Measurements from ENCODE around the gene APBA2.

Gene APBA2

DNA sequence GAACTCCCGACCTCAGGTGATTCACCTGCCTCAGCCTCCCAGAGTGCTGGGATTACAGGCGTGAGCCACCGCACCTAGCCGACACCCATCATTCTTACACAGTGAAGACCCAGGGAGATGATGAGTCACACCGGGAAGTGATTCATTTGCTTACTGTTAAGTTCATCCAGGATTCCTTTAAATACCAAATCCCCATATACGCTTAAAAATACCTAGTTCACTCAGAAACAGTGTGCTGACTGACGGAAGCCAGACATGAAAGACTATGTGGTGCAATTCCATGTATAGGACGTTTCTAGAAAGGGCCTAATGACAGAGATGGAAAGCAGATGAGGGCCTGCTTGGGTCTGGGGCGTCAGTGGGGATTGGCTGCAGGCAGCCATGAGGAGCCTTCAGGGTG is 75.2 kb downstream of the APBA2 start:
- Histone ChIP-seq H3K4me3 (ENCODE audit: low read length, poor library complexity, severe bottlenecking) (no peak overlapping the region), H3K4me1 (ENCODE audit: insufficient read depth, low read length, poor library complexity, severe bottlenecking) (peaks cover 57% of the 10 kb centered on the region), H3K9me2 (replicated peaks; ENCODE audit: low read depth, low read length) (no peaks in the 10 kb centered on the region), H3K36me3 (ENCODE audit: insufficient read depth, low read length) (peaks cover 21% of the 10 kb centered on the region; the same call in 1 of the 2 replicates), H3K27me3 (ENCODE audit: insufficient read depth, low read length, poor library complexity, severe bottlenecking) (no peaks in the 10 kb centered on the region), H3K79me2 (ENCODE audit: insufficient read depth, low read length) (peaks cover 92% of the 10 kb centered on the region), H3F3A (ENCODE audit: low read depth) (peaks cover 4% of the 10 kb centered on the region; the same call in 1 of the 2 replicates), H2AFZ (ENCODE audit: low read length) (no peak overlapping the region), H4K20me1 (ENCODE audit: insufficient read depth, low read length, poor library complexity, severe bottlenecking) (no peaks in the 10 kb centered on the region), H3K4me2 (ENCODE audit: low read depth, low read length, poor library complexity, severe bottlenecking) (no peak overlapping the region), H3K9me3 (ENCODE audit: insufficient read depth, low read depth, low read length) (no peaks in the 10 kb centered on the region), H3K9ac (ENCODE audit: low read depth, low read length, poor library complexity, severe bottlenecking) (no peak overlapping the region)
- no peak for TF ChIP-seq EZH2phosphoT487 (IDR thresholded peaks at IDR 0.05; ENCODE audit: borderline replicate concordance)
- TF ChIP-seq, protein P1, sequence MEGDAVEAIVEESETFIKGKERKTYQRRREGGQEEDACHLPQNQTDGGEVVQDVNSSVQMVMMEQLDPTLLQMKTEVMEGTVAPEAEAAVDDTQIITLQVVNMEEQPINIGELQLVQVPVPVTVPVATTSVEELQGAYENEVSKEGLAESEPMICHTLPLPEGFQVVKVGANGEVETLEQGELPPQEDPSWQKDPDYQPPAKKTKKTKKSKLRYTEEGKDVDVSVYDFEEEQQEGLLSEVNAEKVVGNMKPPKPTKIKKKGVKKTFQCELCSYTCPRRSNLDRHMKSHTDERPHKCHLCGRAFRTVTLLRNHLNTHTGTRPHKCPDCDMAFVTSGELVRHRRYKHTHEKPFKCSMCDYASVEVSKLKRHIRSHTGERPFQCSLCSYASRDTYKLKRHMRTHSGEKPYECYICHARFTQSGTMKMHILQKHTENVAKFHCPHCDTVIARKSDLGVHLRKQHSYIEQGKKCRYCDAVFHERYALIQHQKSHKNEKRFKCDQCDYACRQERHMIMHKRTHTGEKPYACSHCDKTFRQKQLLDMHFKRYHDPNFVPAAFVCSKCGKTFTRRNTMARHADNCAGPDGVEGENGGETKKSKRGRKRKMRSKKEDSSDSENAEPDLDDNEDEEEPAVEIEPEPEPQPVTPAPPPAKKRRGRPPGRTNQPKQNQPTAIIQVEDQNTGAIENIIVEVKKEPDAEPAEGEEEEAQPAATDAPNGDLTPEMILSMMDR (conservative IDR thresholded peaks at IDR 0.05; ENCODE audit: low read length), result no peak

DNA sequence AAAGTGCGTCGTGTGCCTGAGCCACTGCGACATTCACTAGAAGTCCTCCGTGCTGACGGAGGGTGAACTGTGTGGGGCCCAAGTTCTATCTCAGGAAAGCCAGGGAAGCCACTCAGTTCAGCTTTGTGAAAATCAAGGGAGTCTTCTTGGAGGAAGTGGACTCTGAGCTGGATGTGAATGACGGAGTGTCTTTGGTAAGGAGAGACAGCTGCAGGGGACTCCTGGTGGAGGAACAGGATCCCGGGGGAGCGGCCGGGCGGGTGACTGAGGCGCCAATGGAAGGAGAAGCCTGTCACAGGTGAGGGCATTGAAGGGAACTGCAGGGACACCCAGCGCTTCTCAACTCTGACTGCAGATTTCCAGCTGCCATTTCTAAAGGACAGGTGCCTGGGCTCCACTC is 75.6 kb downstream of the APBA2 start:
- Histone ChIP-seq H3K36me3 (ENCODE audit: insufficient read depth, low read length) (peaks cover 21% of the 10 kb centered on the region; the same call in 1 of the 2 replicates), H3K9ac (ENCODE audit: low read depth, low read length, poor library complexity, severe bottlenecking) (no peak overlapping the region), H4K20me1 (ENCODE audit: insufficient read depth, low read length, poor library complexity, severe bottlenecking) (no peaks in the 10 kb centered on the region), H2AFZ (ENCODE audit: low read length) (no peak overlapping the region), H3K79me2 (ENCODE audit: insufficient read depth, low read length) (peaks cover 96% of the 10 kb centered on the region), H3K27me3 (ENCODE audit: insufficient read depth, low read length, poor library complexity, severe bottlenecking) (no peaks in the 10 kb centered on the region), H3K4me1 (ENCODE audit: insufficient read depth, low read length, poor library complexity, severe bottlenecking) (peaks cover 57% of the 10 kb centered on the region), H3K9me3 (ENCODE audit: insufficient read depth, low read depth, low read length) (no peaks in the 10 kb centered on the region), H3K9me2 (replicated peaks; ENCODE audit: low read depth, low read length) (no peaks in the 10 kb centered on the region), H3K4me3 (ENCODE audit: low read length, poor library complexity, severe bottlenecking) (no peak overlapping the region), H3F3A (ENCODE audit: low read depth) (peaks cover 4% of the 10 kb centered on the region; the same call in 1 of the 2 replicates), H3K4me2 (ENCODE audit: low read depth, low read length, poor library complexity, severe bottlenecking) (no peak overlapping the region)
- TF ChIP-seq EZH2phosphoT487 (IDR thresholded peaks at IDR 0.05; ENCODE audit: borderline replicate concordance), result no peak
- TF ChIP-seq, protein P1 (conservative IDR thresholded peaks at IDR 0.05; ENCODE audit: low read length), result no peak

DNA sequence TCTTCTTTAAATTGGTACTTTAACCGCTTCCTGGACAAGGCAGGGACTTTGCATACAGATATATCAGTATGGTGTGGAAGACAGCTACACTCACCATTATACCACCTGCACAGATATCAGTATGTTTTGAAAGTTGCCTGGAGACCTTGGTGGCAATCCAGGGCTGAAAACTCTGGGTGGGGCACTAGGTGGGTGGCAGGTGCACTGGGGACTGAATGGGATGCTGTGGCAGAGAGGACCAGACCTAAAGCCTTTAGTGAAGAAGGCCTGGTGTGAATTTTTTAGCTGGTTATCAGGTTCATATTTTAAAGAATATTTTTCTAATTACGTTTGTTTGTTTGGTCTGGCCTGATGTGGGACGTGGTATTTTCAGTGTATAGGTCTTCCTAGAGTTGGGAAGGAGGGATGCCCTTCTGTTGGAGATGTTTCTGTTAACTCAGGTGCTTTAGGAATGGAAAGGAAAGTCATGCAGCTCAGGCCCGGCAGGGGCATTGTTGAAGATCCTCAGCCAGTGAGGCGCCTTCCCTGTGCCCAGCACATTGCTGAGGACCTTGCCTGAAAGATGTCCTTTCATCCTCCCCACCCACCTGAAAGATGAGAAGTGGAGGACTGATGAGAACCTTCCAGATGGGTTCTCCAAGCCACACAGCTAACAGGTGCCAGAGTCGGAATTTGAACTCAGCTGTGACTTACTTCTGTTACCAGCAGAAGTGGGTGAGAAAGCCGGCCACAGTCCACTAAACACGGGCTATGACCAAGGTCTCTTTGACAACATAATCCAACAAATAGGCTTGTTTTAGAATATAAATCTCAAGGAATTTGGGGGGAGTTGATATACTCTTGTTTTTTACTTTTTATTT is 77.3 kb downstream of the APBA2 start:
- peaks cover 94% of the 10 kb centered on the region for H3K79me2 ChIP-seq (ENCODE audit: insufficient read depth, low read length)
- peak overlapping the region; percentile 18 for H3K4me2 ChIP-seq (ENCODE audit: low read depth, low read length, poor library complexity, severe bottlenecking)

More for the DNA sequence above, 77.3 kb downstream of the APBA2 start:
- H3K4me1 ChIP-seq (ENCODE audit: insufficient read depth, low read length, poor library complexity, severe bottlenecking), result peaks cover 52% of the 10 kb centered on the region
- H2AFZ ChIP-seq (ENCODE audit: low read length), result no peak overlapping the region
- no peak overlapping the region for H3K9ac ChIP-seq (ENCODE audit: low read depth, low read length, poor library complexity, severe bottlenecking)
- H3K27me3 ChIP-seq (ENCODE audit: insufficient read depth, low read length, poor library complexity, severe bottlenecking), result no peaks in the 10 kb centered on the region
- no peak for TF ChIP-seq EZH2phosphoT487 (IDR thresholded peaks at IDR 0.05; ENCODE audit: borderline replicate concordance)
- TF ChIP-seq, protein P1 (conservative IDR thresholded peaks at IDR 0.05; ENCODE audit: low read length), result no peak
- H3F3A ChIP-seq (ENCODE audit: low read depth), result no peaks in the 10 kb centered on the region
- peaks cover 5% of the 10 kb centered on the region for H4K20me1 ChIP-seq (ENCODE audit: insufficient read depth, low read length, poor library complexity, severe bottlenecking)
- H3K4me3 ChIP-seq (ENCODE audit: low read length, poor library complexity, severe bottlenecking), result no peak overlapping the region
- no peaks in the 10 kb centered on the region for H3K9me3 ChIP-seq (ENCODE audit: insufficient read depth, low read depth, low read length)
- H3K36me3 ChIP-seq (ENCODE audit: insufficient read depth, low read length), result peaks cover 25% of the 10 kb centered on the region; the same call in 1 of the 2 replicates
- no peaks in the 10 kb centered on the region for H3K9me2 ChIP-seq (replicated peaks; ENCODE audit: low read depth, low read length)
